IMR-90 (cell line): Measurements from ENCODE around the gene AHNAK2.

Experiments used
- CTCF ChIP-seq: conservative IDR thresholded peaks from 2 replicates; pipeline ENCODE4 v1.5.1; 2012; ENCODE audit warnings: mild to moderate bottlenecking, low read depth, low read length, improper control_type of control experiment
- MAFK ChIP-seq: IDR thresholded peaks from 2 replicates; pipeline ENCODE4 v1.6.1; 2012; ENCODE audit warnings: low read depth, low read length, improper control_type of control experiment
- USF2 ChIP-seq: fragments of 150-350 bp; IDR thresholded peaks from 2 replicates; pipeline ENCODE4 v1.6.1; 2017; ENCODE audit warnings: mild to moderate bottlenecking, antibody characterized with exemption, low read length, low read depth

DNA sequence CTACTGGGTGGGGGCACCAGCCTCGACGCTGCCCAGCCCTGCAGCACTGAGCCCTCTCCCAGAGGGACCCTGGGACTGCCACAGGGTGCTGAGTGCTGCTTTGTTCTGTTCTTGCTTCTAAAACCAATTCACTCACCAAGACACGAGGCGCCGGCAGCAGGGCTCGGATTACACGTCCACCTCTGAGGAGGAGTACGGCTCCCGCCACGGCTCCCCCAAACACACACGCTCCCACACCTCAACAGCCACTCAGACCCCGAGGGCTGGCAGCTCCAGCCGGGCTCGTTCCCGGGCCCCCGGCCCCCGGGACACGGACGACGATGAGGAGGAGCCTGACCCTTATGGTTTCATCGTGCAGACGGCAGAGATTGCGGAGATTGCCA, 88.8 kb downstream of the AHNAK2 start:
- no peak for TF ChIP-seq CTCF
- TF ChIP-seq USF2, result no peak
- no peak for TF ChIP-seq MAFK
